Tibial artery (tissue), 4 donors: ENCODE results near the gene CCDC66.
"Not testable (repeated sequence)": the region's sequence is repeated elsewhere in the genome, so short reads cannot be mapped to it uniquely, and the experiment has no call there.

ENCODE experiments used
- DNase-seq, 2 donors: peaks; one replicate each; pipeline ENCODE4 v3.0.0-alpha.2; 2019
- H3K27ac ChIP-seq, 2 donors: fragments of 200-600 bp; sonication (generic) in 1 of 2; 1 replicate in 1 of 2; 2 replicates in 1 of 2; pipeline ENCODE4 v1.5.1; 2018 to 2019; ENCODE audit warnings: mild to moderate bottlenecking in 1 of 2
- H3K27me3 ChIP-seq, 2 donors: fragments of 200-600 bp; sonication (generic) in 1 of 2; one replicate each; pipeline versions ENCODE4 v1.5.1 to v1.6.0; 2016 to 2019
- H3K36me3 ChIP-seq, 3 donors: fragments of 200-600 bp; sonication (generic) in 2 of 3; one replicate each; pipeline ENCODE4 v1.5.1; 2016 to 2019; ENCODE audit warnings: mild to moderate bottlenecking in 2 of 3
- H3K4me1 ChIP-seq, 4 donors: fragments of 200-600 bp; sonication (generic) in 2 of 4; 1 replicate in 3 of 4; 2 replicates in 1 of 4; pipeline ENCODE4 v1.5.1; 2016 to 2019
- H3K4me3 ChIP-seq, 2 donors: fragments of 200-600 bp; sonication (generic) in 1 of 2; 1 replicate in 1 of 2; 2 replicates in 1 of 2; pipeline ENCODE4 v1.5.1; 2018 to 2019; ENCODE audit warnings: mild to moderate bottlenecking in 2 of 2
- H3K9me3 ChIP-seq, 3 donors: fragments of 200-600 bp; sonication (generic) in 1 of 3; one replicate each; pipeline ENCODE4 v1.5.1; 2016 to 2019
- CTCF ChIP-seq, 2 experiments: fragments of 200-600 bp in 1 of 2; fragments of 450-650 bp in 1 of 2; IDR thresholded peaks; one replicate each; pipeline ENCODE4 v1.5.1; 2017 to 2019; ENCODE audit warnings: antibody characterized with exemption in 2 of 2, mild to moderate bottlenecking in 1 of 2, moderate library complexity in 1 of 2
- intact Hi-C: fragments of 100-400 bp; cut with DNase I; formaldehyde crosslinking; loops from one replicate; pipeline ENCODE4 v1.15.0; 2023; ENCODE audit warnings: low total_unique reads

The CCDC66 gene

GRCh38 chr3:56547486-56547885, 9.5 kb upstream of the CCDC66 start:
- DNase-seq = no peak
- intact Hi-C loops = no loop called here
- no peak overlapping the region for H3K4me3 ChIP-seq

GRCh38 chr3:56557831-56558170, 826 bp downstream of the CCDC66 start:
- Histone ChIP-seq H3K36me3 (peaks cover 16 to 25% (median 16%) of the 10 kb centered on the region in 3 donors), H3K4me3 (peak overlapping the region; percentile 75 to 86), H3K27ac (peak overlapping the region; percentile 87), H3K9me3 (no peaks in the 10 kb centered on the region), H3K27me3 (no peaks in the 10 kb centered on the region), H3K4me1 (peaks cover 0 to 18% (median 7%) of the 10 kb centered on the region in 4 donors)
- TF ChIP-seq CTCF (IDR thresholded peaks at IDR 0.05) = no peak
- intact Hi-C loops = no loop called here
- DNase-seq = no peak

More at GRCh38 chr3:56547486-56547885, 9.5 kb upstream of the CCDC66 start:
- no peaks in the 10 kb centered on the region for H3K4me1 ChIP-seq
- no peaks in the 10 kb centered on the region for H3K9me3 ChIP-seq
- no peak overlapping the region for H3K27ac ChIP-seq
- H3K36me3 ChIP-seq = no peaks in the 10 kb centered on the region
- no peaks in the 10 kb centered on the region for H3K27me3 ChIP-seq
- no peak for TF ChIP-seq CTCF (IDR thresholded peaks at IDR 0.05)

GRCh38 chr3:56573501-56573900, 16.5 kb downstream of the CCDC66 start:
- Histone ChIP-seq H3K36me3 (peaks cover 35 to 68% (median 53%) of the 10 kb centered on the region in 3 donors), H3K4me1 (no peaks in the 10 kb centered on the region), H3K9me3 (no peaks in the 10 kb centered on the region), H3K27ac (no peak overlapping the region), H3K27me3 (no peaks in the 10 kb centered on the region), H3K4me3 (no peak overlapping the region)
- no peak for DNase-seq
- no peak for TF ChIP-seq CTCF (IDR thresholded peaks at IDR 0.05)
- intact Hi-C loops = no loop called here

- H3K4me1 ChIP-seq, H3K9me3 ChIP-seq, H3K27me3 ChIP-seq, H3K27ac ChIP-seq, H3K4me3 ChIP-seq, DNase-seq, intact Hi-C loops: not testable (repeated sequence)
- H3K36me3 ChIP-seq = peaks cover 10 to 23% (median 18%) of the 10 kb centered on the region in 3 donors
Observed at GRCh38 chr3:56581941-56582340, 25.0 kb downstream of the CCDC66 start.

GRCh38 chr3:56584275-56584674, 27.3 kb downstream of the CCDC66 start:
- H3K27me3 ChIP-seq, DNase-seq, H3K9me3 ChIP-seq, H3K27ac ChIP-seq, H3K4me3 ChIP-seq, intact Hi-C loops, H3K4me1 ChIP-seq: not testable (repeated sequence)
- peaks cover 10 to 18% (median 16%) of the 10 kb centered on the region in 3 donors for H3K36me3 ChIP-seq

- Histone ChIP-seq H3K27ac (no peak overlapping the region), H3K4me3 (no peak overlapping the region), H3K27me3 (no peaks in the 10 kb centered on the region), H3K9me3 (no peaks in the 10 kb centered on the region), H3K36me3 (peaks cover 16 to 27% (median 21%) of the 10 kb centered on the region in 3 donors), H3K4me1 (no peaks in the 10 kb centered on the region)
- intact Hi-C loops = no loop called here
- no peak for DNase-seq
- TF ChIP-seq CTCF (IDR thresholded peaks at IDR 0.05) = no peak
Observed at GRCh38 chr3:56590814-56591213, 33.8 kb downstream of the CCDC66 start.

GRCh38 chr3:56591262-56591661, 34.3 kb downstream of the CCDC66 start:
- no peaks in the 10 kb centered on the region for H3K4me1 ChIP-seq
- H3K4me3 ChIP-seq = no peak overlapping the region
- peaks cover 21 to 32% (median 21%) of the 10 kb centered on the region in 3 donors for H3K36me3 ChIP-seq
- no peak overlapping the region for H3K27ac ChIP-seq
- H3K27me3 ChIP-seq = no peaks in the 10 kb centered on the region
- no peak for TF ChIP-seq CTCF (IDR thresholded peaks at IDR 0.05)
- intact Hi-C loops = no loop called here
- no peak for DNase-seq
- no peaks in the 10 kb centered on the region for H3K9me3 ChIP-seq
